ENCODE measurements around the gene CDC7. TPM values are rescaled to one million over a fixed set of nuclear protein-coding genes. Genes with fewer than 3 reads are reported as not detected.

The CDC7 gene
- total RNA-seq, 1 experiment from 2014 or later: 15.6 TPM

- no peak for DNase-seq
- TF ChIP-seq CTCF (IDR thresholded peaks at IDR 0.05; ENCODE audit: unreplicated experiment): no peak
- intact Hi-C loops (cut with micrococcal nuclease; ENCODE audit: unreplicated experiment): no loop called here
- Mint-ChIP-seq H3K27me3 (ENCODE audit: unreplicated experiment) (no peaks in the 10 kb centered on the region), H3K4me3 (ENCODE audit: low read depth, unreplicated experiment) (no peak overlapping the region), H3K9me3 (ENCODE audit: low read depth, unreplicated experiment) (no peaks in the 10 kb centered on the region), H3K4me1 (ENCODE audit: low read depth, unreplicated experiment) (peaks cover 18% of the 10 kb centered on the region), H3K36me3 (ENCODE audit: insufficient read depth, unreplicated experiment) (peaks cover 4% of the 10 kb centered on the region), H3K27ac (ENCODE audit: unreplicated experiment) (no peak overlapping the region)
- no TSS peak for BruUV-seq (replicated peaks)
- CTCF ChIA-PET: no interaction called here
Measured at GRCh38 chr1:91505086-91505485, 4.4 kb downstream of the CDC7 start.

GRCh38 chr1:91506071-91506470 lies 5.4 kb downstream of the CDC7 start:
- peaks cover 4% of the 10 kb centered on the region for H3K36me3 Mint-ChIP-seq (ENCODE audit: insufficient read depth, unreplicated experiment)
- H3K27me3 Mint-ChIP-seq (ENCODE audit: unreplicated experiment): no peaks in the 10 kb centered on the region
- CTCF ChIA-PET: no interaction called here
- H3K9me3 Mint-ChIP-seq (ENCODE audit: low read depth, unreplicated experiment): no peaks in the 10 kb centered on the region
- no TSS peak for BruUV-seq (replicated peaks)
- peaks cover 18% of the 10 kb centered on the region for H3K4me1 Mint-ChIP-seq (ENCODE audit: low read depth, unreplicated experiment)
- no peak for DNase-seq
- no peak for TF ChIP-seq CTCF (IDR thresholded peaks at IDR 0.05; ENCODE audit: unreplicated experiment)
- H3K4me3 Mint-ChIP-seq (ENCODE audit: low read depth, unreplicated experiment): no peak overlapping the region
- intact Hi-C loops (cut with micrococcal nuclease; ENCODE audit: unreplicated experiment): no loop called here
- H3K27ac Mint-ChIP-seq (ENCODE audit: unreplicated experiment): no peak overlapping the region

- Mint-ChIP-seq H3K4me3 (ENCODE audit: low read depth, unreplicated experiment) (no peak overlapping the region), H3K4me1 (ENCODE audit: low read depth, unreplicated experiment) (peaks cover 17% of the 10 kb centered on the region), H3K27ac (ENCODE audit: unreplicated experiment) (no peak overlapping the region), H3K27me3 (ENCODE audit: unreplicated experiment) (no peaks in the 10 kb centered on the region), H3K36me3 (ENCODE audit: insufficient read depth, unreplicated experiment) (peaks cover 4% of the 10 kb centered on the region), H3K9me3 (ENCODE audit: low read depth, unreplicated experiment) (no peaks in the 10 kb centered on the region)
- intact Hi-C loops (cut with micrococcal nuclease; ENCODE audit: unreplicated experiment): no loop called here
- TF ChIP-seq CTCF (IDR thresholded peaks at IDR 0.05; ENCODE audit: unreplicated experiment): no peak
- CTCF ChIA-PET: no interaction called here
- BruUV-seq (replicated peaks): no TSS peak
- no peak for DNase-seq
Measured at GRCh38 chr1:91507328-91507727, 6.7 kb downstream of the CDC7 start.

- Mint-ChIP-seq H3K27me3 (ENCODE audit: unreplicated experiment) (no peaks in the 10 kb centered on the region), H3K36me3 (ENCODE audit: insufficient read depth, unreplicated experiment) (no peaks in the 10 kb centered on the region), H3K27ac (ENCODE audit: unreplicated experiment) (no peak overlapping the region), H3K4me3 (ENCODE audit: low read depth, unreplicated experiment) (no peak overlapping the region), H3K9me3 (ENCODE audit: low read depth, unreplicated experiment) (no peaks in the 10 kb centered on the region), H3K4me1 (ENCODE audit: low read depth, unreplicated experiment) (no peaks in the 10 kb centered on the region)
- DNase-seq: no peak
- no TSS peak for BruUV-seq (replicated peaks)
- CTCF ChIA-PET: no interaction called here
- no peak for TF ChIP-seq CTCF (IDR thresholded peaks at IDR 0.05; ENCODE audit: unreplicated experiment)
- intact Hi-C loops (cut with micrococcal nuclease; ENCODE audit: unreplicated experiment): loop anchor here (1.0 to 10.0 kb wide), 4 partner anchors 102 to 782 kb away; no protein-coding TSS in a partner anchor
Measured at GRCh38 chr1:91510754-91511153, 10.1 kb downstream of the CDC7 start.
